Dermis blood vessel endothelial cell (primary cell): ENCODE results near the gene CCDC159. TPM values are rescaled to one million over a fixed set of nuclear protein-coding genes. Genes with fewer than 3 reads are reported as not detected.
A peak's percentile ranks its signal among the peaks of the same experiment; 100 is the strongest.
"Not testable (repeated sequence)": the region's sequence is repeated elsewhere in the genome, so short reads cannot be mapped to it uniquely, and the experiment has no call there.

ENCODE experiments used
- DNase-seq: peaks from one replicate; pipeline ENCODE4 v3.0.0; 2010
- total RNA-seq: library from RNA; depleted of rRNA; stranded (reverse); fragments of >200 nt; gene quantifications from 2 replicates; pipeline ENCODE4 v1.2.3, GENCODE V29; 2014

CCDC159 gene, protein sequence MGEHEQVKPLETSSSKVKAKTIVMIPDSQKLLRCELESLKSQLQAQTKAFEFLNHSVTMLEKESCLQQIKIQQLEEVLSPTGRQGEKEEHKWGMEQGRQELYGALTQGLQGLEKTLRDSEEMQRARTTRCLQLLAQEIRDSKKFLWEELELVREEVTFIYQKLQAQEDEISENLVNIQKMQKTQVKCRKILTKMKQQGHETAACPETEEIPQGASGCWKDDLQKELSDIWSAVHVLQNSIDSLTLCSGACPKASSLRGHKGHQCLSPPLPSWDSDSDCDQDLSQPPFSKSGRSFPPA
- total RNA-seq = 7.8 and 10.4 TPM in 2 replicates

- peak; percentile 99 for DNase-seq
Observed at GRCh38 chr19:11346104-11346940, at the start of gene CCDC159, which contains the start of gene TMEM205. TSS of gene CCDC159 (plus strand) at chr19:11346519. CDS start at chr19:11346607, 88 bp downstream. TSS of gene TMEM205 (minus strand) at chr19:11346268. CDS start at chr19:11345619, 649 bp downstream.

DNA sequence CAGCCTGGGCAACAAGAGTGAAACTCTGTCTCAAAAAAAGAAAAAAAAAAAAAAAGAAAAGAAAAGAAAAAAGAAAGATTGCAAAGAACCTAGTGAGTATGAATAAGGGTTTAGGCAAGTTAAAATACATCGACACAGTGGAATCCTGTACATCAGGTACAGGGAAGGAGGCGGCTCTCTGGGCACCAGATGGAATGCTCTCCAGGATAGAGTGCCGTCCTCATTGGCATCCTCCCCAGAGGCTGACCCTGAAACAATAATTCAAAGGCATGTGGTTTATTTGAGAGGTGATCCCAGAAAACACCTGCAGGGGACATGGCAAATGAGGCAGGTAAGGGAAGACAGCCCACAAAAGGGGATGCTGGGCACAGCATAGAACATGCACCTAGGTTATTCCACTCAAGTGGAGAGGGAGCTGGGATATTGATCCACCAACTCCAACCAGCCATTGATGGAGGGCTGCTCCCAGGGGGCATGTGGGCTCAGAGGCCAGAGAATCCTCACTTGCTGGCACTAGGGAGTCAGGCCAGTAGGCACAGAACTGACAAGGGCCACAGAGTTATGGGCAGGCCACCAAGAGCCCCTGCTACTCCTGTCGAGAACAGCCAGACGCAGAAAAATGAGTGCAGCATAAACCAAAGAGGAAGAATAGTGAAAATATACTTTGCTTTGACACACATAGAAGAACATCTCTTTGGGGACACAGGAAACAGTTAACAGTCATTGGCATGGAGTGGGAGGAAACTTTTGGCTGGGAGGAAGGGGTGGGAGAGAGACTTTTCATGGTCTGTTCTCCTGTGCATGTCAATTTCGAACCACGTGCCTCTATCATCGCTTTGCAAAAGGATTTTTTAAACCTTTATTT, 46.1 kb upstream of the CCDC159 start:
- DNase-seq = no peak

DNA sequence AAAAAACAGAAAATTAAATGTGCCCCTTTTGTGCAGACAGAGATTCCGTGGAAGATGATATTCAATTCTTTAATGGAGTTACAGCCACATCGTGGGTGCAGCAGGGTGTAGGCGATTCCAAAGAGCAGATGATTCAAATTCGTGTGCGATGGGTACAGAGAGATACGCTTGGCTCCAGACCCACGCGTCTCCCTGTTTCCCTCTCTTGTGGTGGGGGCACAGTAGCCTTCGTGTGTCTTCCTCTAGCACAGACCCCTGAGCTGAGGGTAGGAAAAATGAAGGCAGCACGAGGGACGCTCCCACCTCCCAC, 45.6 kb upstream of the CCDC159 start:
- no peak for DNase-seq

DNA sequence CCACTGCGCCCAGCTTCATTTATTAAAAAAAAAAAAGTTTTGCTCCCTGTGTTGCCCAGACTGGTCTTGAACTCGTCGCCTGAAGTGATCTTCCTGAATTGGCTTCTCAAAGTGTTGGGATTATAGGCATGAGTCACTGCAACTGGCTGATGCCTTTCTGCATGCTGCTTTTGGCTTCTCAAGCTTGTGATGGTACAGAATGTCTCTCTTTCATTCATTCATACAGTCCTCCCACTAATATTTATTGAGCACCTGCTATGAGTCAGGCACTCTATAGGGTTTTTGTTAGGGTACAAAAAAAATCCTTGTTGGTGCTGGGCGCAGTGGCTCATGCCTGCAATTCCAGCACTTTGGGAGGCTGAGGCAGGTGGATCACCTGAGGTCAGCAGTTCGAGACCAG, 41.4 kb upstream of the CCDC159 start:
- DNase-seq = no peak

DNA sequence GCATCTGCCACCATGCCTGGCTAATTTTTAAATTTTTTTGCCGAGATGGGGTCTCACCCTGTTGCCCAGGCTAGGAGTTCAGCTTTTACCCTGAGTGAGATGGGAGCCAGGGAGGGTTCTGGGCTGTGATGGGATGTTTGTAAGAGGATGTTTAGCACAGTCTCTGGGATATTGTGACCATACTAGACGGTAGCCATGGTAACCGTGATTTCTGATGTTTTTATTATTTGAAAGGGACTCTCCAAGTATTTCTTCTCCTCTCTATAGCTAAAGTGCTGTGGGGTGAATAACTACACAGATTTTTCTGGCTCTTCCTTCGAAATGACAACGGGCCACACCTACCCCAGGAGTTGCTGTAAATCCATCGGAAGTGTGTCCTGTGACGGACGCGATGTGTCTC, 40.0 kb upstream of the CCDC159 start:
- no peak for DNase-seq

- not testable (repeated sequence) for DNase-seq
Observed at GRCh38 chr19:11320278-11320995, 25.9 kb upstream of the CCDC159 start.

GRCh38 chr19:11321191-11322126, 24.9 kb upstream of the CCDC159 start:
- DNase-seq = no peak

GRCh38 chr19:11322269-11323024, 23.9 kb upstream of the CCDC159 start:
- DNase-seq = no peak

DNA sequence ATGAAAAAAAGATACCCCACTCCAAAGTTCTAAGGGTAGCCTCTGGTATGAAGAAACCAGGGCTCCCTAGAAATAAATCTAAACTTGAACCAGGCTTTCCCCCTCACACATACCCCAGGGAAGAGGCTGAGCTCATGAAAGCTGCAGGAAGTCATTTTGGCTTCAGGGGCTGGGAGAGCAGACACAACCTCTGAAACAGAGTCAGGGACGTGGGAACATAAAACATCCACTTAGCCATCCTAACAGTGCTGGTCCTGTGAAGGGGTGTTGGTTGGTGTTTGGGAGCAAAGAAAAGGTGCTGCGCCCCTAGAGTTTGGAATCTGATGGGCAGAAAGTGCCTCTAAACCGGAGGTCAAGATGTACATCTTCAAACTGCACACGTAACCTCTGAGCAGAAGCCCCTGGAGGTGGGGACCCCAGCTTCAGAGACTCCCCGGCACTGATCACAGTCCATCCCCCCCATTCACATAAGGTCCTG, 22.7 kb upstream of the CCDC159 start:
- no peak for DNase-seq

- DNase-seq = peak; percentile 85
Observed at GRCh38 chr19:11324079-11324661, 22.1 kb upstream of the CCDC159 start.

GRCh38 chr19:11324748-11325389, 21.4 kb upstream of the CCDC159 start:
- no peak for DNase-seq

DNA sequence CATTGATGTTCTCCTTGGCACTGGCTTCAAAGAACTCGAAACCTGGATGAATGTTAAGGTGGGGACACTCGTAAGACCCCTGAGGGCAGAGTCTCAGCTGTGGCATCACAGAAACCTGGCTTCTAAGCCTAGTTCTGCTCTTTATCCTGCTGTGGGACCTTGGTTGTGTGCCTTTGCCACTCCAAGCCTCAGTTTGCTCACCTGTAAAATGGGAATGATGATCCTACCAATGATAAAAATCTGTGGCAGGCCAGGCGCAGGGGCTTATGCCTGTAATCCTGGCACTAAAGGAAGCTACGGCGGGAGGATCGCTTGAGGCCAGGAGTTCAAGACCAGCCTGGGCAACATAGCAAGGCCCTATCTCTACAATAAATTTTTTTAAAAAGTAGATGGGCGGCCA, 20.8 kb upstream of the CCDC159 start:
- DNase-seq = no peak

GRCh38 chr19:11330127-11330526, 16.2 kb upstream of the CCDC159 start:
- DNase-seq = no peak

- no peak for DNase-seq
Observed at GRCh38 chr19:11331502-11331901, 14.8 kb upstream of the CCDC159 start.

DNA sequence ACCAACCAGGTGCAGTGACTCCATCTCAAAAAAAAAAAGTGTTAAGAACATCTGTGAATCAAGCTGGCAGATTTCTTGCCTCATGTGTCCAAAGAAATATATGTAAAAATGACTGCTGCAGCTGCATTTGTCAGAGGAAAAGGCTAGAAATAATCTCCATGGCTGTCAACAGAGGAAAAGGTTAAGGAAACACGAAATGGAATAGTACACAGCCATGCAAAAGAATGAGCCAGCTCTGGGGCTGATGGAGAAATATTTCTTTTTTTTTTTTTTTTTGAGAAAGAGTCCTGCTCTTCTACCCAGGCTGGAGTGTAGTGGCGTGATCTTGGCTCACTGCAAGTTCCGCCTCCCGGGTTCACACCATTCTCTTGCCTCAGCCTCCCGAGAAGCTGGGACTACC, 13.5 kb upstream of the CCDC159 start:
- no peak for DNase-seq

- DNase-seq = peak; percentile 11
Observed at GRCh38 chr19:11333838-11334237, 12.5 kb upstream of the CCDC159 start.

DNA sequence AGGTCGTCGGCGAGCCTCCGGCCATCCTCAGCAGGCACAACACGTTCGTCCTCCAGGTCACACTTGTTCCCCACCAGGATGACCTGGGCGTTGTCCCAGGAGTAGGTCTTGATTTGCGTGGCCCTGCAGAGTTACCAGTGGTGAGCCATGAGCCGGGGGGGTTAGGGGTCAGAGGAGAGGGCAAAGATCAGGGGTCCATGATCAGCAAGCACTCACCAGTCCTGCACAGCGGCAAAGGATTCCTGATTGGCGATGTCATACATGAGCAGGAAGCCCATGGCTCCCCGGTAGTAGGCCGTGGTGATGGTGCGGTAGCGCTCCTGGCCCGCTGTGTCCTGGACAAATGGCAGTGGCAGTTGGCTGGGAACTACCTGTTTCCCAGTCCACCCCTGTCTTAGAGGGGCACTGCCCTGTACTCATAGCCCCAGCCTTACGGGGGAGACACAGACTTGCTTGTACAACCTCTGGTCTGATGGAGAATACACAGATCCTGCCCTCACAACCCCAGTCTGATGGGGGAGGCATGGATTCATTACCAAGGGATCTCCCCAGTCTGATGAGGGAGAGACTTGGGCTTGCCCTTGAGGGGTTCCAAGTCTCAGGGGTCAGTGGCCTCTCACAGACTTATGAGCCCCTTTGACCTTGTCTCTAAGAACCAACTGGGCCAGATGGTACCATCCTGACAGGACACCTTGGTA, 10.7 kb upstream of the CCDC159 start:
- DNase-seq = no peak

GRCh38 chr19:11337080-11337479, 9.2 kb upstream of the CCDC159 start:
- no peak for DNase-seq

DNA sequence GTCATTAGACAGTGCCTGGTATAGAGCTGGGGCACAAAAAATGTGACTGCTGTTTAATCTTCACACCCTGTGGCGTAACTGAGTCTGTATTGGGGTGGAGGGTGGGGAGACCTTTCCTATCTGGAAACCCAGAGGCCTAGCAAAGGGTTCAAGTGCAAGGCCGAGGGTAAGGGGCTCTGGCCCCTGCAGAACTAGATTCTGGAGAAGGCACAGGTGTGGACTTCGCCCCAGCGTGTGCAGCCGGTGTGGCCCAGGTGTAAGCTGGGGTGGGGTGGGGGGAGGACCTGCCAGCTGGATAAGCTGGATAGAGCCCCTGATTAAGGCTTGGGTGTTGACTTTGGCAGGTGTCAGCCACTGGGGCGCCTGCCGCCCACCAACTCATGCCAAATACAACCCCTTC, 8.2 kb upstream of the CCDC159 start:
- DNase-seq = no peak
